Gastrocnemius medialis (tissue), 4 donors: ENCODE measurements around the gene ATP6V1B1. TPM values are rescaled to one million over a fixed set of nuclear protein-coding genes. Genes with fewer than 3 reads are reported as not detected.
A peak's percentile ranks its signal among the peaks of the same experiment; 100 is the strongest.

Experiments used
- ATAC-seq, 2 donors: fragments of 150-250 bp; one replicate each; pipeline ENCODE4 v1.9.1; 2016
- DNase-seq, 2 donors: peaks; one replicate each; pipeline ENCODE4 v3.0.0-alpha.2; 2019
- H3K27ac ChIP-seq, 4 donors: fragments of 200-600 bp; sonication (generic); 1 replicate in 1 of 4; 2 replicates in 3 of 4; pipeline ENCODE4 v1.5.1; 2016 to 2018; ENCODE audit warnings: mild to moderate bottlenecking in 2 of 4, moderate library complexity in 1 of 4
- H3K27me3 ChIP-seq, 3 donors: fragments of 200-600 bp; sonication (generic) in 2 of 3; 1 replicate in 1 of 3; 2 replicates in 2 of 3; pipeline versions ENCODE4 v1.5.1 to v1.6.0; 2016 to 2019; ENCODE audit warnings: mild to moderate bottlenecking in 1 of 3, moderate library complexity in 1 of 3
- H3K36me3 ChIP-seq, 2 donors: fragments of 200-600 bp; sonication (generic) in 1 of 2; one replicate each; pipeline ENCODE4 v1.5.1; 2017 to 2018
- H3K4me1 ChIP-seq, 2 donors: fragments of 200-600 bp; sonication (generic) in 1 of 2; one replicate each; pipeline ENCODE4 v1.5.1; 2016 to 2017; ENCODE audit warnings: mild to moderate bottlenecking in 2 of 2
- H3K4me3 ChIP-seq, 4 donors: fragments of 200-600 bp; sonication (generic) in 3 of 4; 1 replicate in 1 of 4; 2 replicates in 3 of 4; pipeline ENCODE4 v1.5.1; 2016 to 2019; ENCODE audit warnings: mild to moderate bottlenecking in 2 of 4
- H3K9me3 ChIP-seq, 3 donors: fragments of 200-600 bp; sonication (generic) in 2 of 3; 1 replicate in 1 of 3; 2 replicates in 2 of 3; pipeline ENCODE4 v1.5.1; 2016 to 2019
- POLR2A ChIP-seq, 2 donors: fragments of 450-650 bp; IDR thresholded peaks; one replicate each; pipeline ENCODE4 v1.6.1; 2017; ENCODE audit warnings: antibody characterized with exemption in 2 of 2, mild to moderate bottlenecking in 2 of 2, moderate library complexity in 2 of 2
- in situ Hi-C, 4 donors: fragments of 200-750 bp; cut with MboI; loops; one replicate each; pipeline versions ENCODE4 v1.15.0 to v1.8.0; 2017; ENCODE audit warnings: low sequenced_read_pairs in 4 of 4
- intact Hi-C: fragments of 100-400 bp; cut with DNase I; formaldehyde crosslinking; loops from one replicate; pipeline ENCODE4 v1.15.1; 2023; ENCODE audit warnings: low total_unique reads
- total RNA-seq, 4 donors: library from RNA; depleted of rRNA; stranded (reverse); fragments of >200 nt; gene quantifications; one replicate each; pipeline versions ENCODE4 v1.1.0 to v1.2.3, GENCODE V29; 2016
- TF ChIP-seq, protein P1 (sequence below), 5 experiments: fragments of 450-650 bp in 3 of 5; fragments of 200-600 bp in 2 of 5; sonication (generic) in 2 of 5; IDR thresholded peaks in 4 of 5; conservative IDR thresholded peaks in 1 of 5; 1 replicate in 4 of 5; 2 replicates in 1 of 5; pipeline ENCODE4 v1.5.1; 2016 to 2019; ENCODE audit warnings: antibody characterized with exemption in 5 of 5, mild to moderate bottlenecking in 3 of 5, moderate library complexity in 3 of 5

Gene ATP6V1B1
- total RNA-seq, 4 donors from 2014 or later = 2.3 TPM; not detected in 3

GRCh38 chr2:70902579-70902978, 33.1 kb upstream of the ATP6V1B1 start:
- no peak overlapping the region for H3K4me3 ChIP-seq
- intact Hi-C loops (no loop called here), in situ Hi-C loops (no loop called here)
- peaks cover 53 to 97% (median 74%) of the 10 kb centered on the region in 3 donors for H3K27me3 ChIP-seq
- H3K4me1 ChIP-seq = peaks cover 24 to 27% of the 10 kb centered on the region in 2 donors
- ATAC-seq (no peak), DNase-seq (no peak)
- H3K27ac ChIP-seq = no peak overlapping the region
- H3K9me3 ChIP-seq = no peaks in the 10 kb centered on the region
- TF ChIP-seq, protein P1, sequence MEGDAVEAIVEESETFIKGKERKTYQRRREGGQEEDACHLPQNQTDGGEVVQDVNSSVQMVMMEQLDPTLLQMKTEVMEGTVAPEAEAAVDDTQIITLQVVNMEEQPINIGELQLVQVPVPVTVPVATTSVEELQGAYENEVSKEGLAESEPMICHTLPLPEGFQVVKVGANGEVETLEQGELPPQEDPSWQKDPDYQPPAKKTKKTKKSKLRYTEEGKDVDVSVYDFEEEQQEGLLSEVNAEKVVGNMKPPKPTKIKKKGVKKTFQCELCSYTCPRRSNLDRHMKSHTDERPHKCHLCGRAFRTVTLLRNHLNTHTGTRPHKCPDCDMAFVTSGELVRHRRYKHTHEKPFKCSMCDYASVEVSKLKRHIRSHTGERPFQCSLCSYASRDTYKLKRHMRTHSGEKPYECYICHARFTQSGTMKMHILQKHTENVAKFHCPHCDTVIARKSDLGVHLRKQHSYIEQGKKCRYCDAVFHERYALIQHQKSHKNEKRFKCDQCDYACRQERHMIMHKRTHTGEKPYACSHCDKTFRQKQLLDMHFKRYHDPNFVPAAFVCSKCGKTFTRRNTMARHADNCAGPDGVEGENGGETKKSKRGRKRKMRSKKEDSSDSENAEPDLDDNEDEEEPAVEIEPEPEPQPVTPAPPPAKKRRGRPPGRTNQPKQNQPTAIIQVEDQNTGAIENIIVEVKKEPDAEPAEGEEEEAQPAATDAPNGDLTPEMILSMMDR (IDR thresholded peaks at IDR 0.05 in 4 of 5, conservative IDR thresholded peaks at IDR 0.05 in 1 of 5) = no peak
- TF ChIP-seq POLR2A (IDR thresholded peaks at IDR 0.05) = no peak
- no peaks in the 10 kb centered on the region for H3K36me3 ChIP-seq

DNA sequence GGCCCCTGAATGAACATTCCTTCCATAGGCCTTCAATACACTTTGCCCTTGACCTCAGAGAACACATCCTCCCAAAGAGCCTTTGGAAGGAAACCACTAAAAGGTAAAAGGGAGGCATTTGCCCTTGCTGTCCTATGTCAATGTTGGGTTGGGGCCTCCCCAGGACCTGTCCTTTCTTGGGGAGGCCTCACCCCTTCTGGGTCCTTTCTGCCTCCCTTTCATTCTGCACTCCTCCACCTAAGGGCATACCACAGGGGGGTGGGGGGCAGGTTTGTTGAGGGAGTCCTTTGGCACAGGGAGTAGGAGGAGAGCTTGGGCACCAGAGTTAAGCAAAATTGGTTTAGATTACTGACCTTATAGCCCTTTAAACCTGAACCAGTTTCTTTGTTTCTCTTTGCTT, 32.5 kb upstream of the ATP6V1B1 start:
- Histone ChIP-seq H3K36me3 (no peaks in the 10 kb centered on the region), H3K27ac (no peak overlapping the region), H3K4me3 (no peak overlapping the region), H3K9me3 (no peaks in the 10 kb centered on the region), H3K27me3 (peaks cover 58 to 97% (median 69%) of the 10 kb centered on the region in 3 donors), H3K4me1 (peaks cover 24 to 27% of the 10 kb centered on the region in 2 donors)
- in situ Hi-C loops (no loop called here), intact Hi-C loops (no loop called here)
- TF ChIP-seq, protein P1 (IDR thresholded peaks at IDR 0.05 in 4 of 5, conservative IDR thresholded peaks at IDR 0.05 in 1 of 5) = no peak
- DNase-seq (no peak), ATAC-seq (no peak)

GRCh38 chr2:70903641-70904340, 31.9 kb upstream of the ATP6V1B1 start:
- no peak for DNase-seq
- intact Hi-C loops (no loop called here), in situ Hi-C loops (no loop called here)
- no peak for ATAC-seq
- H3K4me1 ChIP-seq = peaks cover 24 to 27% of the 10 kb centered on the region in 2 donors
- peaks cover 58 to 97% (median 67%) of the 10 kb centered on the region in 3 donors for H3K27me3 ChIP-seq
- no peaks in the 10 kb centered on the region for H3K36me3 ChIP-seq
- H3K27ac ChIP-seq = no peak overlapping the region
- H3K4me3 ChIP-seq = no peak overlapping the region
- H3K9me3 ChIP-seq = no peaks in the 10 kb centered on the region
- TF ChIP-seq, protein P1 (IDR thresholded peaks at IDR 0.05 in 4 of 5, conservative IDR thresholded peaks at IDR 0.05 in 1 of 5) = no peak
- TF ChIP-seq POLR2A (IDR thresholded peaks at IDR 0.05) = peak in 1 of 2 donors; percentile 8

- H3K9me3 ChIP-seq = no peaks in the 10 kb centered on the region
- in situ Hi-C loops = no loop called here
Measured at GRCh38 chr2:70904371-70905216, 31.1 kb upstream of the ATP6V1B1 start.

More at GRCh38 chr2:70904371-70905216, 31.1 kb upstream of the ATP6V1B1 start:
- TF ChIP-seq, protein P1 (IDR thresholded peaks at IDR 0.05 in 4 of 5, conservative IDR thresholded peaks at IDR 0.05 in 1 of 5) = no peak
- no peak for TF ChIP-seq POLR2A (IDR thresholded peaks at IDR 0.05)
- intact Hi-C loops = no loop called here
- ATAC-seq (no peak), DNase-seq (no peak)
- H3K36me3 ChIP-seq = no peaks in the 10 kb centered on the region
- no peak overlapping the region for H3K4me3 ChIP-seq
- peaks cover 20 to 25% of the 10 kb centered on the region in 2 donors for H3K4me1 ChIP-seq
- H3K27me3 ChIP-seq = peaks cover 58 to 91% (median 66%) of the 10 kb centered on the region in 3 donors
- no peak overlapping the region for H3K27ac ChIP-seq
